ENCODE measurements around the gene MAL.

DNA sequence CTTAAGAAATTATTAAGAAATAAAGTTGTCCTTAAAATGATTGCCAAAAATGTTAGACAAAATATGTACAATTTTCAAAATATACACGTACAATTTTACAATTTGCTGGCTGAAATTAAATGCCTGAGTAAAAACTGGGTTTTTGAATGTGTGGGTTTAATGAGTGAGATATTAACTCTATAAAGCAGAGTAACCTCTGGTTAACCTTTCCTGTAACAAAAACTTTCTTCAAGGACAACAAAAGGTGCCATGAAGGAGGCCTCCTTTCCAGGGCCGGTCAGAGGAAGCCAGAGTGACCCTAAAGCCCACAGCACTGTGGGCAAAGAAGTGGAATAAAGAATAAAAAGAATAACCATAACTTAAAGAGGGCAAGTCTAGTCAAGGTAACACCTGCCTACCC is 16.5 kb upstream of the MAL start:
- TF ChIP-seq, protein P1, sequence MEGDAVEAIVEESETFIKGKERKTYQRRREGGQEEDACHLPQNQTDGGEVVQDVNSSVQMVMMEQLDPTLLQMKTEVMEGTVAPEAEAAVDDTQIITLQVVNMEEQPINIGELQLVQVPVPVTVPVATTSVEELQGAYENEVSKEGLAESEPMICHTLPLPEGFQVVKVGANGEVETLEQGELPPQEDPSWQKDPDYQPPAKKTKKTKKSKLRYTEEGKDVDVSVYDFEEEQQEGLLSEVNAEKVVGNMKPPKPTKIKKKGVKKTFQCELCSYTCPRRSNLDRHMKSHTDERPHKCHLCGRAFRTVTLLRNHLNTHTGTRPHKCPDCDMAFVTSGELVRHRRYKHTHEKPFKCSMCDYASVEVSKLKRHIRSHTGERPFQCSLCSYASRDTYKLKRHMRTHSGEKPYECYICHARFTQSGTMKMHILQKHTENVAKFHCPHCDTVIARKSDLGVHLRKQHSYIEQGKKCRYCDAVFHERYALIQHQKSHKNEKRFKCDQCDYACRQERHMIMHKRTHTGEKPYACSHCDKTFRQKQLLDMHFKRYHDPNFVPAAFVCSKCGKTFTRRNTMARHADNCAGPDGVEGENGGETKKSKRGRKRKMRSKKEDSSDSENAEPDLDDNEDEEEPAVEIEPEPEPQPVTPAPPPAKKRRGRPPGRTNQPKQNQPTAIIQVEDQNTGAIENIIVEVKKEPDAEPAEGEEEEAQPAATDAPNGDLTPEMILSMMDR (IDR thresholded peaks at IDR 0.05; ENCODE audit: low read length) = no peak
- TF ChIP-seq EZH2 (IDR thresholded peaks at IDR 0.05; ENCODE audit: borderline replicate concordance, low read length) = no peak

Measured in OCI-LY1 (cell line).